SH-SY5Y (cell line): ENCODE measurements around the gene RCAN2.

Source experiments
- GATA2 ChIP-seq: IDR thresholded peaks from 2 replicates; pipeline ENCODE4 v1.6.1; 2011; ENCODE audit warnings: mild to moderate bottlenecking, low read depth, low read length
- GATA3 ChIP-seq: IDR thresholded peaks from 2 replicates; pipeline ENCODE4 v1.6.1; 2011; ENCODE audit warnings: low read depth, mild to moderate bottlenecking, low read length, moderate library complexity

The RCAN2 gene

DNA sequence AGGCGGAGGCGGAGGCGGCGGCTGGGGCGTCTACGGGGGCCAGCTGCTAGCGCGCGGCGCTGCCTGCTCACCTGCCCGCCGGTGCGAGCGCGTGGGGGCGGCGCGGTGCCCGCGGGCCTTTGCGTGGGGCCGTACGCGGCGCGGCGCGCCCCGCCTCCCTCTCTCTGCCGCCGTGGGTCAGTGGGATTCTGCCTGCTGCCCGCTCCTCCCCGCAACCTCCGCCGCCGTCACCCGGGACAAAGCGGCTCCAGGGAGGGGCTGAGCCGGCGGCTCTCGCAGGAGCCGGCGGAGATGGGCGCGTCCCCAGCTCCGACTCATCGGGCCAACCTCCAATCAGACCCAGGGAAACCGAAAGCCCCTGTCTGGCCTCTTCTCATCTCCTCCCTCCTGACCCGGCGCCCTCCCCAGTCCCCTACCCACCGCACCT is at the start of gene RCAN2:
TSS of gene RCAN2 (minus strand) at position 249 of the 427 bp plus-strand sequence.
- TF ChIP-seq GATA2: no peak
- no peak for TF ChIP-seq GATA3

DNA sequence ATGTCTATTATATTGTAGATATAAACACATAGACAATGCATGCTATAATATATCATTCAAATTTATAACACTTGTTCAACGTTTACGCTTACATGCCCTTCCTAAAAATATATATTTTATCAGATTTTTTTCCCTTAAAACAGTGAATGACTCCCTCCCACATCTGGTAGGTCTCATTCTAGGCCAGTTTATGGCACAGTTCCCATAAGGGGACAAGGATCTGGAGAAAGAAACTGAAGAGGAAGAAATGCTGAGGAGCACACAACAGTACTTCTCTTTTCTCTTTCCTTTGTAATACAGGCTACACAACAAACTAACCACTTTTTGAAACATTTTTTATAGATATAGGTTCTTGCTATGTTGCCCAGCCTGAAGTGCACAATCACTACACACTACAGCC is 48.6 kb upstream of the RCAN2 start:
- no peak for TF ChIP-seq GATA3
- TF ChIP-seq GATA2: no peak

DNA sequence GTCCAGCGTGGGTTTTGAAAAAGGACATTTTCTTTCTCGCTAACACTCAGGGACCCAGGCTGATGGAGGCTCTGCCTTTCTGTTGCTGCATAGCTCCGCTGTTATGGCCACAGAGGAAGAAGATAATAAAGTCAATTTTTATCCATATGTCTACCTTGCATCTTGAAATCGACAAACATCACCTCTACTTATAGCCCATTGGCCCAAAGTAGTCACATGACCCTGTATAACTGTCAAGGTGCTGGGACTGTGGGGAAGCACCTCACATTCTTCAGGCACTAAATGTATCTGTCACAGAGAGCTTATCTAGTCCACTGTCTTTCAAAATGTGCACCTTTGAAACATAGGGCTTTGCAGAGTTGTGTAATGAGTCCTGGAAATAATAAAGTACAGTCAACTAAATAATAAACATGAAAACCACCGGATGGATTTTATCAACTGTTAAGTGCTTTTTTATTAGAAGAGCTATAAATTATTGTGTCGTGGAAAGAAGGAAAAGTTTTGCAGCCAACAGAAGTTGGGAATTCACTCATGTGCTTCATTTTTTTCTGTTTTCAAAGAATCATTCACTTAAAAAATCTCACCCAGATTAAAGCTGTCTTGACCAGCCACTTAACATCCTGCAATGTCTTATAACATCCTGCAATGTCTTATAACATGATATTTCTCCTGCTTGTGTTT is 47.7 kb upstream of the RCAN2 start:
- TF ChIP-seq GATA3: no peak
- TF ChIP-seq GATA2: no peak

DNA sequence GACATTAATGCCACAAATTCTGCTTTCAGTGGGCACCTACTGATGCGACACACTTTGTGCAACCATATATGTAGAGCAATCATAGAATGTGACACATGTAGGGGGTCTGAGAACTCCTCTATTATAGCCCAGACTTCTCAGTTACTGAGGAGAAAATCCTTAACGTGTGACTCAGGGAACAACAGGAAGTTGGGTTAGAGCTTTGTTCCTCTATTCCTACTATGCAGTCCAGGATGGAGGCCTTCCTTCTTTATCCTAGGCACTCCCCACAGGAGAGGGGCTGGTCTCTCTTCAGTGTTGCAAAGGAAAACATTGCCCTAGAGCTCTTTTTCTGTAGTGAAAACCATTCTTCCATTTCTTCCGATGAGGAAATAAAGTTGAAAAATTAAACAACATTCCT is 39.6 kb upstream of the RCAN2 start:
- TF ChIP-seq GATA3 (no peak), GATA2 (no peak)

DNA sequence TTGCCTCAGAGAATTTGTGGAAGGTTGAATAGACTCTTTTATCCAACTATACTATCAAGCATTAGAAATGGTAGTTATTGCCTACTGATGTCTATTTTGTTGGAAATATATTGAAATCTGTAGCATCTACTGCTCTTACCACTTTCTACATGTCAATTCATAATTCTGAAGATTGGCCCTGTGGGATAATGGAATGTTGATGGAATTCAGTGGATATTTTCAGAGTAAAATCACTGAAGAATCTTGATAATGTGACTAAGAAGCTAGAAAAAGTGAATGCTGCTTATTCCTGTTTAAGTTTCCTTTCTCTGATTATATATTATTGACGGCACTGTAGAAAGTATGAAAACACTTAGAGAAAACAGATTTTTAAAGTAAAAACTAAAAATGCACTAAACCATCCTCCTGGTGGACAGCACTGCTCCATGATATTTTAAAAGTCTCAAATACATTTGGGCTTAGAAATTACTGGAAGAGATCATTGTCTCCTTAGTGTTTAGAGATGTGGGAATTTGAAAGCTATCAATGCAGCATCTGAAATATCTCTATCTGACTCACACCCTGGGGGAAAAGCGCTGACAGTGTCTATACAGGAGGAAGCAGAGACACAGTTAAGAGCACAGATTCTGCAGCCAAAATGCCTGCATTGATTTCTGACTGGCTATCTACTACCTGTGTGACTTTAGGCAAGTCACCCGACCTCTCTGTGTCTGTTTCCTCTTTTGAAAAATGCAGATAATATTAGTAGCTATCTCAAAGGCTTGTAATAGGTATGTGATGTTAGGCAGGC is 37.9 kb upstream of the RCAN2 start:
- TF ChIP-seq GATA3 (no peak), GATA2 (no peak)

DNA sequence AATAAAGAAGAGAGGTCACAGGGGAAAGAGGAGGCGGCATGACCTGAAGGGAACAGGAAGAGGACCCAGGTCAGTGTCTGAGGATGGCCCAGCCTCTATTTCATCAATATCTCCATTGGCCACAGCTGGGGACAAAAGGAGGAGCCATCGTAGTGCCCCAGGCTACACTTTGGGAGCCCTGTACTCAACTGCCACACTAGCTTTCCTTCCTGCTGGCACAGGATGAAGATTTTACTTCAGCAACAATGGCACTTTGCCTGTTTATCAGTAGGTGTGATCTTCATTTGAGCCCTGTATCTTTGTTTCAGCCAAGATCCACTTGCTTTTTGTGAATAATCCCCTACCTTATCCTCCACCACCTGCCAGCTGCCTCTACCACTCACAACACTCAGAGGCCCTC is 35.4 kb upstream of the RCAN2 start:
- no peak for TF ChIP-seq GATA3
- TF ChIP-seq GATA2: no peak

DNA sequence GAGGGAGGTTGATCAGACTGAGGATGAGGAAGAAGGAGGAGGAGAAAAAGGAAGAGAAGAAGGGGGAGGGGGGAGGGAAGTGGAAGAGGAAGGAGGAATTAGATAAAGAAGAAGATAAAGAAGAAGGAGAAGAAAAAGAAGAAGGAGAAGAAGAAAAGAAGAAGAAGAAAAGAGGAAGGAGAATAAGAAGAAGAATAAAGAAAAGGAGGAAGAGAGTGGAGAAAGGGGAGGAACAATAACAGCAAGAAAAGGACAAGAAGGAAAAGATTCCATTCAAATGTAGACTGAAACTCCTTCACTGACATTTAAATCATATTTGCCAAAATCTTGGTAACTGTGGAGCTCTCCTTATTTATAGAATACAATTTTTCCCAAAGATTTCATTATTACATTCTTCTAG is 34.3 kb upstream of the RCAN2 start:
- TF ChIP-seq GATA3 (no peak), GATA2 (no peak)

DNA sequence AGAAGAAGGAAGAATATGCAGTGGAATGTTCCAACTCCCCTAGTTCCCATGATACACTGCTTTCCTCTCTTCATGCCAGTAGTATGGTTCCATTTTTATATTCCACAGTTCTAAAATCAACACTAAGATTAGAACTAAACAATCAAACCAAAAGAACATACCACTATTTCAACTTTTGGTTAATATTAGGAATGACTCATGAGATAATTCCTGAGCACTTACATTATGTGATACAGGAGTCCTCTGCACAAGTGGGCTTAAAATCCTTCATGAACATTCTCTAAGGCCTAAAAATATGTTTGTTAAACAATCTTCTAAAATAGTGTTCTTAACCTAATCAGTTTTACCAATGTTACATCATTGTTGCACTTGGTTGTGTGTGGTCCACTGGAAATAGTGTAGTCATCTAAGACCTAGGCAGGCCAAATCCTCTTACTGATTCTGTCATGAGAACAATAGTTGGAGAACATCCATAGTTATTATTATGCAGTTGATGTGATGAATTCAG is 30.3 kb upstream of the RCAN2 start:
- no peak for TF ChIP-seq GATA3
- TF ChIP-seq GATA2: no peak

DNA sequence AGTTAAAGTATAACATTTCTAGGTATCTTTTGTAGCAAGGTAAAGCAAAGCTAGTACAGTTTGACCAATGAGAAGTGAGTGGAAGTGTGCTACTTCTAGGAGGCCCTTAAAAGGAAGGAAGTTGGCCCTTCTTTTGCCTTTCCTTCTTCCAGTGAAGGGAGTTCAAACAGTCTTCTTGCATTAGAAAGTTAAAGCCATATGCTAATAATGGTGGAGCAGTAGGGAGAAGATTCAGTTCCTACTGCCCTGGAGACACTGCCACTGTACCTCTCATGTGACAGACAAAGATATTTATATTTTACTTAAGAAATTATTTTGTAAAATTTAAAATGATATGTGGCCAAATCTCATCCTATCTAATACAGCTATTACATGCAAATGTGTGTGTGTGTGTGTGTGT is 26.0 kb upstream of the RCAN2 start:
- TF ChIP-seq GATA3 (no peak), GATA2 (no peak)

DNA sequence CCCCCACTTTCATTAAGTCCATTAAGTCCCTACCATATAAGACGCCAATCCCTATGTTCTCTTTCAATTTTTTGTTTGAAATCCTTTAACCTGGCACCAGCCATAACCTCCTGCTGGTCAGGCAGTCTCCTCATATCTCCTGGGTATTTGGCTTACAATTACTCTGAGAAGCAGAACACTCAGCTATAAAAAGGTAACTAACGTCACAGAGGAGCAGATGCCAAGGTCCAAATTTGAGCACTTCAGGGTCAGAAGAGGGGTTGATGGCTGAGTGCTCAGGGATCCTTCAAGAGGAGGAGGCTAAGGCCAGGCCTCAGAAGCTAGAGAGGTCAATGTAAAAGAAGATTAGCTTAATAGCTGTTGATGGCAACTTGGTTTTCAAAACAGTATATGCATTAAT is 22.3 kb upstream of the RCAN2 start:
- TF ChIP-seq GATA2 (no peak), GATA3 (no peak)

DNA sequence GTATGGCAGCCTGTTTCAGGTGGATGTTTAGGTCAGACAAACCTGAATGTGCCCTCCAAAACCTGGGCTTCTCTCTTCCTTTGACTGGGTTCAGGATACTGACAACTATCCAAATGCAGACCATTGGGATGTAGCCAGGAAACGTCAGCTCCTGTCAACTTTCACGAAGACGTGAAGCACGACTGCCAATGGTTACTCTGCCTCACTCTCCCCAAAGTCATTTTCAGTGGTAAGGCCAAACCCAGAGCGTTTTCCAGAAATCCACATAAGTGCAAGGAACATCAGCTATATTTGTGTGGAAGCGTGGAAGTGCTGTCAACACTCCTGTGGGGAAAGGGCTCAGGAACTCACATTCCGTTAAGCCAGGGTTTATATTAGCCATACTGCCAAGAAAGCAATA is 20.1 kb upstream of the RCAN2 start:
- TF ChIP-seq GATA3 (no peak), GATA2 (no peak)

DNA sequence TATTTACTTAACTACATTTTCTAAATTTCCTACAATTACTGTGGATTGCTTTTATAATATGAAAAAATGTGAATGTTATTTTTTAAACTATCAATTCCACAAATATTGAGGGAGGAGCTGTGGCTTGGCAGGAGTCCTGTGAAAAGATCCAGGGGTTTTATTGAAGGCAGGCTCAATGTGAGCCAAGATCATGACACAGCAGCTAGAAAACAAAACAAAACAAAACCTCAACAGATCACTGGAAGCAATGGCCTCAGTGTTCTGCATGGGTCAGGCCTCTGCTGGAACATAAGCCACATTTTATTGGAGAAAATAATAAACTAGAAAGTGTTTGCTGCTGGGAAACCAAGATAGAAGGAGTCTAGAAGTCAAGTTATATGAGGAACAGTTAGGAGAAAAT is 19.4 kb upstream of the RCAN2 start:
- TF ChIP-seq GATA2: no peak
- TF ChIP-seq GATA3: no peak

DNA sequence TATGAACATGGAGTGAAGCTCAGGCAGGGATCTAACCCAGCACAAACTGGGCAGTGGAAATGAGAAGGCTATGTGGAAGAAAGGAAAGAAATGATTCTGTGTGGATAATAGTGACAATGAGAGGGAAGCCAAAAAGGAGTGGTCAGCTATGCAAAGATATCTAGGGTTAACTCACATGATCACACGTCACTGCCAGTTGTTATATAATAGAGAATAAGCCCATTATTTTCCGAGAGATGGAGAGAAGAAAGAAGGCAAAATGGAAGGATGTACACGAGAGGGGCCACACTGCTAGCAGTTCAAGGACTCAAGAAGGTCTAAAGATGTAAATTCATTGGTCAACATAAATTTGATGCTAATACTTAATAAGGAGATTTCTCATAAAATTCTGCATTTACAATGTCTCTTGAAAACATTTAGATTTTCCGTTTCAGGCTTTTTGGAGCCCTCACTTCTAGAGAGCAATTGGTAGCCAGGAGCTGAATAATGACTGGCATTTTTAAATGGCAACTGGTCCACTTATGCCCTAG is 18.8 kb upstream of the RCAN2 start:
- TF ChIP-seq GATA3: no peak
- TF ChIP-seq GATA2: no peak

DNA sequence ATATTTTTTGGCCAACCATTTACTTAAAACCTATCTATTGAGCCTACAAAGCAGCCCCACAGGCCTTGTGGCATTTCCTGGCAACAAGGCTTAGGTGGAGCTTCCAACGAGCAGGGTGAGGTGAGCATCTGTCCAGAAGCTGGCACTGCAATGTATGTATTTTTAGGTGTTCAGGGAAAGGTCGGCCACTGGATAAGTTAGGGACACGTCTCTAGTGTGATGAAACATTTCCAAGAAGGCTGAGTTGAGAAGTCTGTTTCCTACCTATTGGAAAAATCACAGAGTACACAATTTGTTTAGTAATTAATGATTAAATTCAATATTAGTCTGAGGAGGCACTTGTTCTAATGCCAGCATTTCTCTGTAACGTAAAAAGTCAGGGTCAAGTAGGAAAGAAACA is 17.8 kb upstream of the RCAN2 start:
- TF ChIP-seq GATA3 (no peak), GATA2 (no peak)

DNA sequence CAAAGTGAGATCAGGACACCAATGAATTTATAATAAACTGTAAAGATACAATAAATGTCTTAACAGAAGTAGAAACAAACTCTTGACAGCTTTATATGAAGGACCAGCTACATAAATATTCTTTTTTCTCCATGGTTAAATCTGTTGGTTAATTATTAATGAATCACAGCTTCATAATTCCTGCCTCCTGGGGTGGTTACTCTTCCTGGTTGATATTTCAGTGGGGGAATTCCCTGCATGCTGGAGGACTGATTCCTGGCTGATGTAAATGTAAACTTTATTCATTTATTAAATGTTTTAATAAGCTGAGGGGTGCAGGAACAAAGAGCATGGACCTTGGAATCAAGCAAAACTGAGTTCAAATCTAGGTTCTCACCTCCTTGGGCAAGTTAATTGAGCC is 16.2 kb upstream of the RCAN2 start:
- TF ChIP-seq GATA3 (no peak), GATA2 (no peak)
